Upper lobe of left lung (tissue), 6 donors: Measurements from ENCODE around the gene NDUFC1. TPM values are rescaled to one million over a fixed set of nuclear protein-coding genes. Genes with fewer than 3 reads are reported as not detected.

Source experiments
- ATAC-seq, 2 donors: fragments of 200-7000 bp; cut with Tn5 transposase; one replicate each; pipeline ENCODE4 v1.9.1; 2022; ENCODE audit warnings: mild to moderate bottlenecking in 2 of 2, moderate library complexity in 2 of 2; ENCODE audit not compliant: low FRiP score in 2 of 2
- DNase-seq, 2 donors: peaks; one replicate each; pipeline ENCODE4 v3.0.0-alpha.2; 2019 to 2020
- H3K27ac ChIP-seq, 4 donors: fragments of 200-600 bp; sonication (generic); one replicate each; pipeline ENCODE4 v1.5.1; 2016 to 2019
- H3K27me3 ChIP-seq, 4 donors: fragments of 200-600 bp; sonication (generic); one replicate each; pipeline ENCODE4 v1.5.1; 2017 to 2019
- H3K36me3 ChIP-seq, 4 donors: fragments of 200-600 bp; sonication (generic); one replicate each; pipeline ENCODE4 v1.5.1; 2016 to 2019
- H3K4me1 ChIP-seq, 4 donors: fragments of 200-600 bp; sonication (generic); one replicate each; pipeline ENCODE4 v1.5.1; 2018 to 2019
- H3K4me3 ChIP-seq, 4 donors: fragments of 200-600 bp; sonication (generic); one replicate each; pipeline ENCODE4 v1.5.1; 2017 to 2019; ENCODE audit warnings: mild to moderate bottlenecking in 2 of 4, moderate library complexity in 1 of 4
- H3K9me3 ChIP-seq, 4 donors: fragments of 200-600 bp; sonication (generic); one replicate each; pipeline ENCODE4 v1.5.1; 2018 to 2019
- CTCF ChIP-seq, 6 experiments: fragments of 450-650 bp in 4 of 6; fragments of 200-600 bp in 2 of 6; sonication (generic) in 2 of 6; IDR thresholded peaks; one replicate each; pipeline ENCODE4 v1.5.1; 2016 to 2019; ENCODE audit warnings: antibody characterized with exemption in 6 of 6
- EP300 ChIP-seq, 4 donors: sonication (generic); formaldehyde crosslinking; IDR thresholded peaks; one replicate each; pipeline ENCODE4 v1.5.1; 2017; ENCODE audit warnings: antibody characterized with exemption in 4 of 4, control low read depth in 2 of 4
- POLR2A ChIP-seq, 4 donors: fragments of 450-650 bp; IDR thresholded peaks; one replicate each; pipeline ENCODE4 v1.5.1; 2016 to 2017; ENCODE audit warnings: antibody characterized with exemption in 4 of 4, mild to moderate bottlenecking in 2 of 4
- POLR2AphosphoS5 ChIP-seq, 2 donors: sonication (generic); formaldehyde crosslinking; IDR thresholded peaks; one replicate each; pipeline ENCODE4 v1.5.1; 2017; ENCODE audit warnings: antibody characterized with exemption in 2 of 2
- WGBS, 2 donors: methylation state at CpG; one replicate each; pipeline ENCODE4 v1.1.5; 2017 to 2018; 5-methylcytosine and 5-hydroxymethylcytosine counted together
- small RNA-seq, 4 donors: library from RNA; depleted of rRNA; stranded (forward); fragments of <200 nt; gene quantifications; one replicate each; pipeline ENCODE3, GENCODE V24; 2016
- total RNA-seq, 6 donors: library from RNA; depleted of rRNA in 4 of 6; stranded (reverse); fragments of >200 nt in 4 of 6; gene quantifications; one replicate each; pipeline versions ENCODE4 v1.1.0 to v1.2.1, GENCODE V29; 2016 to 2021
- donor health status: DM: no; HTN: no; CAD: no; lungs with moderate emphysema.
- donor health status: DM: no; HTN: yes; CAD: no; lungs with severe emphysema.

NDUFC1 gene
- total RNA-seq, 6 donors from 2014 or later, result 17.9 to 49.2 (median 34.6) TPM

- DNase-seq (no peak), ATAC-seq (no peak)
- Histone ChIP-seq H3K4me3 (no peak overlapping the region), H3K27ac (no peak overlapping the region), H3K27me3 (no peaks in the 10 kb centered on the region), H3K9me3 (no peaks in the 10 kb centered on the region), H3K36me3 (no peaks in the 10 kb centered on the region), H3K4me1 (no peaks in the 10 kb centered on the region)
- TF ChIP-seq EP300 (IDR thresholded peaks at IDR 0.05) (no peak), POLR2AphosphoS5 (IDR thresholded peaks at IDR 0.05) (no peak), CTCF (IDR thresholded peaks at IDR 0.05) (no peak), POLR2A (IDR thresholded peaks at IDR 0.05) (no peak)
- 77 to 81% methylated on average over 2 of the region's 2 CpGs for WGBS, 2 donors
Measured at GRCh38 chr4:139242511-139243051, 59.7 kb downstream of the NDUFC1 start.

GRCh38 chr4:139241784-139242151, 60.5 kb downstream of the NDUFC1 start:
- TF ChIP-seq EP300 (IDR thresholded peaks at IDR 0.05) (no peak), CTCF (IDR thresholded peaks at IDR 0.05) (no peak), POLR2A (IDR thresholded peaks at IDR 0.05) (no peak), POLR2AphosphoS5 (IDR thresholded peaks at IDR 0.05) (no peak)

GRCh38 chr4:139241086-139241783, 61.0 kb downstream of the NDUFC1 start:
- no peak for DNase-seq
- no peak for TF ChIP-seq POLR2A (IDR thresholded peaks at IDR 0.05)
- no peak for TF ChIP-seq CTCF (IDR thresholded peaks at IDR 0.05)
- no peak for TF ChIP-seq POLR2AphosphoS5 (IDR thresholded peaks at IDR 0.05)
- TF ChIP-seq EP300 (IDR thresholded peaks at IDR 0.05), result no peak
- no peaks in the 10 kb centered on the region for H3K36me3 ChIP-seq
- ATAC-seq, result no peak
- H3K9me3 ChIP-seq, result no peaks in the 10 kb centered on the region
- H3K27ac ChIP-seq, result no peak overlapping the region
- H3K27me3 ChIP-seq, result no peaks in the 10 kb centered on the region
- no peaks in the 10 kb centered on the region for H3K4me1 ChIP-seq
- WGBS, 2 donors, result 90 to 95% methylated on average over 9 to 11 of the region's 11 CpGs
- no peak overlapping the region for H3K4me3 ChIP-seq

More at GRCh38 chr4:139241784-139242151, 60.5 kb downstream of the NDUFC1 start:
- no peak for DNase-seq
- no peak overlapping the region for H3K4me3 ChIP-seq
- no peaks in the 10 kb centered on the region for H3K36me3 ChIP-seq
- H3K27me3 ChIP-seq, result no peaks in the 10 kb centered on the region
- no peak overlapping the region for H3K27ac ChIP-seq
- H3K9me3 ChIP-seq, result no peaks in the 10 kb centered on the region
- ATAC-seq, result no peak
- WGBS, 2 donors, result 93 to 95% methylated on average over 12 of the region's 12 CpGs
- no peaks in the 10 kb centered on the region for H3K4me1 ChIP-seq

Small RNAs within 50 kb of the gene (small RNA-seq; reads per million reads assigned to genes)
- 0 reads per million in 4 donors for gene RNU6-1074P
- gene RNU6-1214P, result 0 reads per million in 4 donors

Other genes starting within 250 kb of the NDUFC1 start
- gene ELF2, start 125.3 kb downstream of the NDUFC1 start, total RNA-seq, result 10 to 100 TPM; 34.5 to 87.0 (median 39.1) TPM
- under 1 TPM in 2 of 6 donors, not detected in 4; 0.43 to 0.98 TPM for gene MGARP, start 22.3 kb downstream of the NDUFC1 start, total RNA-seq
- gene NAA15, start 972 bp downstream of the NDUFC1 start, total RNA-seq, result 10 to 100 TPM; 11.0 to 37.7 (median 31.3) TPM
- gene RAB33B, start 151.6 kb upstream of the NDUFC1 start, total RNA-seq, result 10 to 100 TPM in 2 of 6 donors, 1 to 10 TPM in 4; 8.3 to 19.1 (median 9.4) TPM